Measurements from ENCODE around the gene LMO4. TPM values are rescaled to one million over a fixed set of nuclear protein-coding genes. Genes with fewer than 3 reads are reported as not detected.

The LMO4 gene
- total RNA-seq, 6 experiments from 2014 or later, result 33.1 to 43.4 (median 38.3) TPM

DNA sequence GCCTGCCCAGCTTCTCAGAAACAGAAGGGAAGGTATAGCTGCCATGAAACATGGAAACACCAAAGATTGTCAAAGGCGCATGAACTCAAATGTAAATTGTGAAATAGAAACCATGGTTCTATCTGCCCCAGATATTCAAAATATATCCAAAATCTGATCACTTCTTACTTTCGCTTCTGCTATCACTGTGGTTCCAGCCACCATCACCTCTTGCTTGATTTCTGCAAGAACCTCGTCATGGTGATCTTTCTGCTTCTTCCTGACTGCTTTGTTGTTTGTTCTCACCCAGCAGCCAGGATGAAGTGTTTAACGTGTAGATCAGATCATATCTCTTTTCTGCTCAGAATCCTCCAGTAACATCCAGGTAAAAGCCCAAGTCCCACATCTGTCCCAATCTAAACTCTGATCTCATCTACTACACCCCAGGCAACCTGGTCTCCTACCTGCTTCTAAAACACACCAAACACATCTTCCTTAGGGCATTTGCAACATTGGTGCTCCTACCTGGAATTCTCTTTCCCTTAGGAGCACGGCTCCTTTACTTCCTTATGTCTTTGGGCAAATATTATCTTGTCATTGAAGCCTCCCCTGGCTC lies 10.5 kb upstream of the LMO4 start:
- Mint-ChIP-seq H3K27ac (no peak overlapping the region), H3K36me3 (ENCODE audit: low read depth) (no peaks in the 10 kb centered on the region), H3K9me3 (no peaks in the 10 kb centered on the region), H3K27me3 (ENCODE audit: insufficient read depth) (peaks cover 19% of the 10 kb centered on the region), H3K4me1 (ENCODE audit: low read depth) (no peaks in the 10 kb centered on the region), H3K4me3 (no peak overlapping the region)
- no peak for TF ChIP-seq CTCF (IDR thresholded peaks at IDR 0.05)
- no peak for DNase-seq

DNA sequence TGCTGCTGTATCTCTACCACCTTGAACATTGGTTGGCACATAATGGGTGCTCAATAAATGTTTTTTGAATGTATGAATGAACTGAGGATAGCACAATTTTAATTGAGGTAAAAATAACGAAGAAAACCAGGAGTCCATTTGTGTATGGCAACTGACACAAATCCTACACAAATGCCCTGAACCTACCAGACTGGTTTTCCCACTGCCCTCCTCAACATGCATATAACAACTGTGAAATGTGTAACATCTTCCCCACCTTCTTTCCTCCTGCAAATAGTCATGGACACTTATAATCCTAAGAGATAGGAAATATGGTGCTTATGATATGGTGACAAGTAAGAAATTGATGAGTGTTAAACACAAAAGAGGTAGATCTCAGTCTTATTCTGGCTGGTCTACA lies 9.9 kb upstream of the LMO4 start:
- no peaks in the 10 kb centered on the region for H3K9me3 Mint-ChIP-seq
- H3K4me1 Mint-ChIP-seq (ENCODE audit: low read depth), result no peaks in the 10 kb centered on the region
- peaks cover 16% of the 10 kb centered on the region for H3K27me3 Mint-ChIP-seq (ENCODE audit: insufficient read depth)
- no peak overlapping the region for H3K4me3 Mint-ChIP-seq
- H3K36me3 Mint-ChIP-seq (ENCODE audit: low read depth), result no peaks in the 10 kb centered on the region
- no peak for DNase-seq
- H3K27ac Mint-ChIP-seq, result no peak overlapping the region
- TF ChIP-seq CTCF (IDR thresholded peaks at IDR 0.05), result no peak

- Mint-ChIP-seq H3K27me3 (ENCODE audit: insufficient read depth) (no peaks in the 10 kb centered on the region), H3K4me1 (ENCODE audit: low read depth) (peaks cover 6% of the 10 kb centered on the region), H3K9me3 (no peaks in the 10 kb centered on the region), H3K27ac (no peak overlapping the region), H3K36me3 (ENCODE audit: low read depth) (no peaks in the 10 kb centered on the region), H3K4me3 (no peak overlapping the region)
- peak; percentile 92 for TF ChIP-seq CTCF (IDR thresholded peaks at IDR 0.05)
- DNase-seq, result peak; percentile 25
Observed at GRCh38 chr1:87325982-87326738, 2.5 kb upstream of the LMO4 start.

GRCh38 chr1:87327376-87328271 lies 1.1 kb upstream of the LMO4 start:
- H3K4me1 Mint-ChIP-seq (ENCODE audit: low read depth), result peaks cover 14% of the 10 kb centered on the region
- no peak for DNase-seq
- no peak for TF ChIP-seq CTCF (IDR thresholded peaks at IDR 0.05)
- H3K27me3 Mint-ChIP-seq (ENCODE audit: insufficient read depth), result no peaks in the 10 kb centered on the region; the same call in 1 of the 2 replicates
- no peaks in the 10 kb centered on the region for H3K9me3 Mint-ChIP-seq
- H3K4me3 Mint-ChIP-seq, result peak overlapping the region; percentile 92
- H3K36me3 Mint-ChIP-seq (ENCODE audit: low read depth), result peaks cover 8% of the 10 kb centered on the region
- peak overlapping the region; percentile 94 for H3K27ac Mint-ChIP-seq

DNA sequence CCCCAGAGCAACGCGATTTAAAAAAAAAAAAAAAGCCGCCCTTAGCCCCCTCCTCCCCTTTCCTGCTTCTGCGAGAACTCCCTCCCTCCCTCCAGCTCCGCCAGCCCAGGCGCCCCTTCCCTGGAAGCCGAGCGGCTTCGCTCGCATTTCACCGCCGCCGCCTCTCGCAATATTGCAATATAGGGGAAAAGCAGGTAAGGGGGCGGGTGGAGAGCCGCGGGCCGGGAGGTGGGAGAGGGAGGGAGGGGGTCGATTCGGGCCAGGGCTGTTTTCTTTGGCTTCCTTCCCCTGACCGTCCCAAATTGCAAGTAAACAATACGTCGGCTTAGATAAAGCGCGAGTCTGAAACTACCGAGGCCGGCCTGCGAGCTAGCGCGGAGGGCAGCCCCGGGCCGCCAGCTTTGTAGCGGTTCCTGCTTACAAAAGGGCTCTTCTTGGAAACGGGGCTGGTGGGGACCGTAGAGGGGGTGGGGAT lies 408 bp downstream of the LMO4 start:
- no peak for DNase-seq
- H3K27me3 Mint-ChIP-seq (ENCODE audit: insufficient read depth), result no peaks in the 10 kb centered on the region; the same call in 1 of the 2 replicates
- TF ChIP-seq CTCF (IDR thresholded peaks at IDR 0.05), result no peak

More for the DNA sequence above, 408 bp downstream of the LMO4 start:
- Mint-ChIP-seq H3K36me3 (ENCODE audit: low read depth) (peaks cover 22% of the 10 kb centered on the region), H3K4me1 (ENCODE audit: low read depth) (peaks cover 29% of the 10 kb centered on the region), H3K27ac (peak overlapping the region; percentile 92), H3K4me3 (peak overlapping the region; percentile 95), H3K9me3 (no peaks in the 10 kb centered on the region)

All from HFFc6 (cell line).